K562 (cell line): ENCODE results near the gene PPP2R2B. TPM values are rescaled to one million over a fixed set of nuclear protein-coding genes. Genes with fewer than 3 reads are reported as not detected.

ENCODE experiments used
- ATAC-seq: fragments of 200-7000 bp; cut with Tn5 transposase; 3 replicates; pipeline ENCODE4 v1.9.1; 2020; ENCODE audit warnings: moderate library complexity
- BruUV-seq: library from RNA; stranded (reverse); fragments of 400-500 nt; replicated peaks from 2 replicates; lab custom pipeline; 2021; lab: Mats Ljungman, UMichigan
- CTCF ChIA-PET: fragments of 300-600 bp; formaldehyde crosslinking; extraction: SDS; loops from one replicate; lab custom pipeline; 2021; ENCODE audit warnings: low intra/inter-chr PET ratio; lab: Yijun Ruan, JAX
- POLR2A ChIA-PET: fragments of 300-600, 350-650 bp; sonication (Branson Sonifier 250); formaldehyde crosslinking; extraction: SDS; loops from one replicate; lab custom pipeline; 2021; ENCODE audit warnings: antibody characterized with exemption, inconsistent platforms; lab: Yijun Ruan, JAX
- DNase-seq, 4 experiments: peaks; one replicate each; pipeline versions ENCODE4 v3.0.0 to v3.0.0-alpha.2; 2011 to 2018; ENCODE audit warnings: low spot score in 3 of 4, mixed read lengths in 3 of 4; ENCODE audit errors: extremely low read depth in 1 of 4
- FAIRE-seq: peaks from 2 replicates; lab custom pipeline; 2011; peaks lifted over from hg19 to GRCh38; lab: Jason Lieb, UNC
- H2AFZ ChIP-seq: 2 replicates; pipeline ENCODE4 v1.6.0; 2011; ENCODE audit warnings: low read depth, low read length, control low read depth, inconsistent platforms
- H3K27ac ChIP-seq: fragments of 200-600 bp; 3 replicates; pipeline ENCODE4 v1.8.0; 2011; ENCODE audit warnings: low read depth, mild to moderate bottlenecking, control low read depth, inconsistent platforms, low read length, moderate library complexity, mixed read lengths; ENCODE audit errors: extremely low read depth
- H3K27me3 ChIP-seq, 2 experiments: fragments of 300-600 bp in 1 of 2; 2 replicates in 1 of 2; 3 replicates in 1 of 2; pipeline versions ENCODE4 v1.6.0 to v1.8.0; 2011; ENCODE audit warnings: inconsistent platforms in 2 of 2, low read length in 2 of 2, mild to moderate bottlenecking in 1 of 2, mixed read lengths in 1 of 2, moderate library complexity in 1 of 2; ENCODE audit not compliant: control insufficient read depth in 2 of 2, insufficient read depth in 2 of 2
- H3K36me3 ChIP-seq: fragments of 300-600 bp; 3 replicates; pipeline ENCODE4 v1.8.0; 2011; ENCODE audit warnings: mild to moderate bottlenecking, low read length, inconsistent platforms; ENCODE audit not compliant: control insufficient read depth, insufficient read depth
- H3K4me1 ChIP-seq, 2 experiments: fragments of 200-600 bp in 1 of 2; replicated peaks in 1 of 2; 2 replicates in 1 of 2; 3 replicates in 1 of 2; pipeline versions ENCODE4 v1.5.1 to v1.8.0; 2011; ENCODE audit warnings: inconsistent platforms in 2 of 2, low read length in 2 of 2, mild to moderate bottlenecking in 1 of 2, mixed read lengths in 1 of 2, moderate library complexity in 1 of 2; ENCODE audit not compliant: control insufficient read depth in 2 of 2, insufficient read depth in 2 of 2
- H3K4me2 ChIP-seq: 2 replicates; pipeline ENCODE4 v1.6.1; 2011; ENCODE audit warnings: low read length, control low read depth, inconsistent platforms, mixed read lengths; ENCODE audit not compliant: insufficient read depth
- H3K4me3 ChIP-seq: fragments of 200-600 bp; sonication (generic), shearing (Covaris generic); 2 replicates; pipeline ENCODE4 v1.5.1; 2016; ENCODE audit warnings: control low read depth, inconsistent platforms
- H3K79me2 ChIP-seq: fragments of 200-600 bp; 3 replicates; pipeline ENCODE4 v1.8.0; 2011; ENCODE audit warnings: low read length, inconsistent platforms; ENCODE audit not compliant: control insufficient read depth, insufficient read depth
- H3K9ac ChIP-seq, 2 experiments: 2 replicates each; pipeline versions ENCODE4 v1.6.0 to v1.6.1; 2011; ENCODE audit warnings: low read depth in 2 of 2, low read length in 2 of 2, control low read depth in 1 of 2, inconsistent platforms in 1 of 2, mild to moderate bottlenecking in 1 of 2, mixed read lengths in 1 of 2; ENCODE audit not compliant: insufficient read depth in 1 of 2
- H3K9me1 ChIP-seq: one replicate; pipeline ENCODE4 v1.6.0; 2011; ENCODE audit warnings: inconsistent platforms, mild to moderate bottlenecking, low read length, moderate library complexity; ENCODE audit not compliant: control insufficient read depth, insufficient read depth
- H3K9me3 ChIP-seq: replicated peaks from 2 replicates; pipeline ENCODE4 v1.5.1; 2011; ENCODE audit warnings: low read depth, low read length, inconsistent platforms; ENCODE audit not compliant: control insufficient read depth, insufficient read depth
- H4K20me1 ChIP-seq: replicated peaks from 2 replicates; pipeline ENCODE4 v1.6.1; 2011; ENCODE audit warnings: low read length, inconsistent platforms, mixed read lengths; ENCODE audit not compliant: control insufficient read depth, insufficient read depth
- CHD4 ChIP-seq: fragments of 200-600 bp; sonication (generic); IDR thresholded peaks from 3 replicates; pipeline ENCODE4 v1.6.1; 2012; ENCODE audit warnings: low read depth, mild to moderate bottlenecking, mixed read lengths, low read length, inconsistent platforms; ENCODE audit not compliant: insufficient read depth, insufficient replicate concordance, poor library complexity, severe bottlenecking
- GTF2A2 ChIP-seq: IDR thresholded peaks from 2 replicates; pipeline ENCODE4 v1.6.1; 2016; ENCODE audit warnings: mild to moderate bottlenecking, missing genetic modification characterization, missing compliant biosample characterization
- HDAC3 ChIP-seq: fragments of 450-650 bp; IDR thresholded peaks from 2 replicates; pipeline ENCODE4 v1.6.1; 2018; ENCODE audit warnings: borderline replicate concordance, mild to moderate bottlenecking, moderate library complexity; ENCODE audit not compliant: partially characterized antibody
- JUNB ChIP-seq: fragments of 450-650 bp; formaldehyde crosslinking; conservative IDR thresholded peaks from 2 replicates; pipeline ENCODE4 v1.4.0; 2020; ENCODE audit warnings: mild to moderate bottlenecking
- MBD2 ChIP-seq: sonication (generic); IDR thresholded peaks from 2 replicates; pipeline ENCODE4 v1.6.1; 2016; ENCODE audit warnings: low read depth, borderline replicate concordance
- MCM2 ChIP-seq: fragments of 450-650 bp; IDR thresholded peaks from 2 replicates; pipeline ENCODE4 v1.6.1; 2017; ENCODE audit warnings: low read depth, mild to moderate bottlenecking
- PML ChIP-seq: IDR thresholded peaks from 2 replicates; pipeline ENCODE4 v1.6.1; 2012; ENCODE audit warnings: low read length, inconsistent platforms
- RBM15 ChIP-seq: fragments of 200-400 bp; formaldehyde crosslinking; IDR thresholded peaks from 2 replicates; pipeline ENCODE4 v1.6.1; 2018; ENCODE audit warnings: mild to moderate bottlenecking, low read length, moderate library complexity; ENCODE audit not compliant: insufficient read depth
- TAF15 ChIP-seq: fragments of 200-400 bp; formaldehyde crosslinking; IDR thresholded peaks from 2 replicates; pipeline ENCODE4 v1.6.1; 2017; ENCODE audit warnings: mild to moderate bottlenecking, low read depth, low read length, moderate library complexity
- TBP ChIP-seq: optimal IDR thresholded peaks from 2 replicates; pipeline ENCODE3; 2011; ENCODE audit warnings: low read depth, low read length, improper control_type of control experiment
- ZC3H4 ChIP-seq: sonication (generic); formaldehyde crosslinking; IDR thresholded peaks from 2 replicates; pipeline ENCODE4 v1.9.0; 2021; ENCODE audit warnings: missing genetic modification reagents, borderline replicate concordance
- ZNF174 ChIP-seq: fragments of 250-450 bp; sonication (Bioruptor Pico); IDR thresholded peaks from 2 replicates; pipeline ENCODE4 v1.4.0; 2020; ENCODE audit warnings: mild to moderate bottlenecking
- ZNF586 ChIP-seq: fragments of 450-650 bp; formaldehyde crosslinking; conservative IDR thresholded peaks from 2 replicates; pipeline ENCODE4 v1.4.0; 2020; ENCODE audit warnings: mild to moderate bottlenecking, moderate library complexity
- WGBS: fragments of 100-300 bp; shearing (Covaris generic); methylation state at CpG from one replicate; pipeline ENCODE4 v1.1.6; 2016; ENCODE audit warnings: low coverage, mixed read lengths; ENCODE audit not compliant: insufficient coverage; ENCODE audit errors: missing lambda C conversion rate; 5-methylcytosine and 5-hydroxymethylcytosine counted together
- in situ Hi-C: fragments of 300-500 bp; cut with MboI; formaldehyde crosslinking; loops from 4 replicates; pipeline ENCODE4 v1.15.0; 2018; ENCODE audit warnings: inconsistent platforms, mixed read lengths
- intact Hi-C: fragments of 100-400 bp; cut with micrococcal nuclease; formaldehyde crosslinking; loops from 2 replicates; pipeline ENCODE4 v1.14.2; 2022
- polyA plus RNA-seq, 8 experiments: library from polyadenylated mRNA; depleted of rRNA in 4 of 8; stranded (reverse) in 5 of 8; unstranded in 3 of 8; fragments of >200 nt; fragmentation: Nextera tagmentation in 2 of 8; fragmentation: Illumina TruSeq in 1 of 8; extraction: Ambion mirVana in 2 of 8; extraction: Trizol in 1 of 8; gene quantifications; 2 replicates each; pipeline versions ENCODE4 v1.2.1 to v1.2.3, GENCODE V29; 2011 to 2014; ENCODE audit warnings: inconsistent platforms in 1 of 8, missing spikeins in 1 of 8
- total RNA-seq, 7 experiments: library from RNA; depleted of rRNA in 6 of 7; stranded (reverse); fragments of >200 nt in 6 of 7; fragmentation: Illumina TruSeq in 2 of 7; extraction: Trizol in 2 of 7; gene quantifications; 2 replicates each; pipeline versions ENCODE4 v1.2.1 to v1.2.3, GENCODE V29; 2011 to 2021; ENCODE audit warnings: low replicate concordance in 1 of 7
- TF ChIP-seq, protein P1 (sequence below): fragments of 200-800 bp; sonication (Bioruptor generic); IDR thresholded peaks from 2 replicates; pipeline ENCODE4 v1.6.1; 2016; ENCODE audit warnings: missing genetic modification characterization, missing compliant biosample characterization
- TF ChIP-seq, protein P2 (sequence below): sonication (generic); formaldehyde crosslinking; IDR thresholded peaks from 2 replicates; pipeline ENCODE4 v1.8.0; 2023; ENCODE audit warnings: mild to moderate bottlenecking, missing genetic modification reagents

Gene PPP2R2B
- total and polyA plus RNA-seq, 9 of the 15 experiments (the other 6 are each of a cell fraction or from before 2014, with no cell fraction given) = not detected

DNA sequence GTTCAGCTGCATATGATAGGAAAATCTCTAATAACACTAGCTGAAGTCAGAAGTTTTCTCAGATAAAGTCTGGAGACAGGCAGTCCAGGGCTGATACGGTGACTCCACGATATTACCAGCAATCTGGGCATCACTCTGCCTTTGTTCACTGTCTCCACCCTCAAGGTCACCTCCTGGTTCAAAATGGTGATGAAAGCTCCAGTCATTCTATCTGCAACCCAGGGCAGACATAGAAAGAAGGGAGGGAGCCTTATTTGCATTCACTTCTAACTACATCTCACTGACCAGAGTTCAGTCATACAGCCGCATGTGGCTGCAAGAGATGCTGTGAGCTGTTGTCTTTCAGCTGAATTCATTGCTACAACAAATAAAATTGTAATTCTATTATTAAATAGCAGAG is 340.1 kb downstream of the PPP2R2B start:
- in situ Hi-C loops = loop anchor here (5.0 kb wide), 1 partner anchor 649 kb away; no protein-coding TSS in a partner anchor
- WGBS = 0% methylated on average over 3 of the region's 3 CpGs

More for the DNA sequence above, 340.1 kb downstream of the PPP2R2B start:
- Histone ChIP-seq H3K4me3 (no peak overlapping the region), H3K4me2 (no peak overlapping the region), H3K36me3 (no peaks in the 10 kb centered on the region), H3K79me2 (no peaks in the 10 kb centered on the region), H3K27ac (no peak overlapping the region), H2AFZ (no peak overlapping the region), H3K27me3 (peaks cover 0 to 13% of the 10 kb centered on the region in 2 experiments; a peak in 2 of 5 replicates), H3K9me1 (no peaks in the 10 kb centered on the region), H3K9ac (no peak overlapping the region), H4K20me1 (no peaks in the 10 kb centered on the region), H3K9me3 (no peaks in the 10 kb centered on the region), H3K4me1 (no peaks in the 10 kb centered on the region)
- CTCF ChIA-PET = no interaction called here
- no TSS peak for BruUV-seq
- ATAC-seq (no peak), DNase-seq (no peak), FAIRE-seq (no peak)
- no peak for TF ChIP-seq ZNF586 (CRISPR knock-in tag)
- TF ChIP-seq TAF15 = no peak
- no peak for TF ChIP-seq MCM2
- no peak for TF ChIP-seq RBM15
- TF ChIP-seq TBP = no peak
- no peak for TF ChIP-seq ZNF174 (CRISPR knock-in tag)
- TF ChIP-seq, protein P1, sequence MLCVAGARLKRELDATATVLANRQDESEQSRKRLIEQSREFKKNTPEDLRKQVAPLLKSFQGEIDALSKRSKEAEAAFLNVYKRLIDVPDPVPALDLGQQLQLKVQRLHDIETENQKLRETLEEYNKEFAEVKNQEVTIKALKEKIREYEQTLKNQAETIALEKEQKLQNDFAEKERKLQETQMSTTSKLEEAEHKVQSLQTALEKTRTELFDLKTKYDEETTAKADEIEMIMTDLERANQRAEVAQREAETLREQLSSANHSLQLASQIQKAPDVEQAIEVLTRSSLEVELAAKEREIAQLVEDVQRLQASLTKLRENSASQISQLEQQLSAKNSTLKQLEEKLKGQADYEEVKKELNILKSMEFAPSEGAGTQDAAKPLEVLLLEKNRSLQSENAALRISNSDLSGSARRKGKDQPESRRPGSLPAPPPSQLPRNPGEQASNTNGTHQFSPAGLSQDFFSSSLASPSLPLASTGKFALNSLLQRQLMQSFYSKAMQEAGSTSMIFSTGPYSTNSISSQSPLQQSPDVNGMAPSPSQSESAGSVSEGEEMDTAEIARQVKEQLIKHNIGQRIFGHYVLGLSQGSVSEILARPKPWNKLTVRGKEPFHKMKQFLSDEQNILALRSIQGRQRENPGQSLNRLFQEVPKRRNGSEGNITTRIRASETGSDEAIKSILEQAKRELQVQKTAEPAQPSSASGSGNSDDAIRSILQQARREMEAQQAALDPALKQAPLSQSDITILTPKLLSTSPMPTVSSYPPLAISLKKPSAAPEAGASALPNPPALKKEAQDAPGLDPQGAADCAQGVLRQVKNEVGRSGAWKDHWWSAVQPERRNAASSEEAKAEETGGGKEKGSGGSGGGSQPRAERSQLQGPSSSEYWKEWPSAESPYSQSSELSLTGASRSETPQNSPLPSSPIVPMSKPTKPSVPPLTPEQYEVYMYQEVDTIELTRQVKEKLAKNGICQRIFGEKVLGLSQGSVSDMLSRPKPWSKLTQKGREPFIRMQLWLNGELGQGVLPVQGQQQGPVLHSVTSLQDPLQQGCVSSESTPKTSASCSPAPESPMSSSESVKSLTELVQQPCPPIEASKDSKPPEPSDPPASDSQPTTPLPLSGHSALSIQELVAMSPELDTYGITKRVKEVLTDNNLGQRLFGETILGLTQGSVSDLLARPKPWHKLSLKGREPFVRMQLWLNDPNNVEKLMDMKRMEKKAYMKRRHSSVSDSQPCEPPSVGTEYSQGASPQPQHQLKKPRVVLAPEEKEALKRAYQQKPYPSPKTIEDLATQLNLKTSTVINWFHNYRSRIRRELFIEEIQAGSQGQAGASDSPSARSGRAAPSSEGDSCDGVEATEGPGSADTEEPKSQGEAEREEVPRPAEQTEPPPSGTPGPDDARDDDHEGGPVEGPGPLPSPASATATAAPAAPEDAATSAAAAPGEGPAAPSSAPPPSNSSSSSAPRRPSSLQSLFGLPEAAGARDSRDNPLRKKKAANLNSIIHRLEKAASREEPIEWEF (CRISPR knock-in tag) = no peak
- no peak for TF ChIP-seq HDAC3
- no peak for TF ChIP-seq GTF2A2 (tag)
- TF ChIP-seq ZC3H4 (CRISPR knock-in tag) = no peak
- TF ChIP-seq, protein P2, sequence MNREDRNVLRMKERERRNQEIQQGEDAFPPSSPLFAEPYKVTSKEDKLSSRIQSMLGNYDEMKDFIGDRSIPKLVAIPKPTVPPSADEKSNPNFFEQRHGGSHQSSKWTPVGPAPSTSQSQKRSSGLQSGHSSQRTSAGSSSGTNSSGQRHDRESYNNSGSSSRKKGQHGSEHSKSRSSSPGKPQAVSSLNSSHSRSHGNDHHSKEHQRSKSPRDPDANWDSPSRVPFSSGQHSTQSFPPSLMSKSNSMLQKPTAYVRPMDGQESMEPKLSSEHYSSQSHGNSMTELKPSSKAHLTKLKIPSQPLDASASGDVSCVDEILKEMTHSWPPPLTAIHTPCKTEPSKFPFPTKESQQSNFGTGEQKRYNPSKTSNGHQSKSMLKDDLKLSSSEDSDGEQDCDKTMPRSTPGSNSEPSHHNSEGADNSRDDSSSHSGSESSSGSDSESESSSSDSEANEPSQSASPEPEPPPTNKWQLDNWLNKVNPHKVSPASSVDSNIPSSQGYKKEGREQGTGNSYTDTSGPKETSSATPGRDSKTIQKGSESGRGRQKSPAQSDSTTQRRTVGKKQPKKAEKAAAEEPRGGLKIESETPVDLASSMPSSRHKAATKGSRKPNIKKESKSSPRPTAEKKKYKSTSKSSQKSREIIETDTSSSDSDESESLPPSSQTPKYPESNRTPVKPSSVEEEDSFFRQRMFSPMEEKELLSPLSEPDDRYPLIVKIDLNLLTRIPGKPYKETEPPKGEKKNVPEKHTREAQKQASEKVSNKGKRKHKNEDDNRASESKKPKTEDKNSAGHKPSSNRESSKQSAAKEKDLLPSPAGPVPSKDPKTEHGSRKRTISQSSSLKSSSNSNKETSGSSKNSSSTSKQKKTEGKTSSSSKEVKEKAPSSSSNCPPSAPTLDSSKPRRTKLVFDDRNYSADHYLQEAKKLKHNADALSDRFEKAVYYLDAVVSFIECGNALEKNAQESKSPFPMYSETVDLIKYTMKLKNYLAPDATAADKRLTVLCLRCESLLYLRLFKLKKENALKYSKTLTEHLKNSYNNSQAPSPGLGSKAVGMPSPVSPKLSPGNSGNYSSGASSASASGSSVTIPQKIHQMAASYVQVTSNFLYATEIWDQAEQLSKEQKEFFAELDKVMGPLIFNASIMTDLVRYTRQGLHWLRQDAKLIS (CRISPR knock-in tag) = no peak
- TF ChIP-seq JUNB (CRISPR knock-in tag) = no peak
- TF ChIP-seq PML = no peak
- no peak for TF ChIP-seq CHD4
- no peak for TF ChIP-seq MBD2
- POLR2A ChIA-PET = no interaction called here
- intact Hi-C loops = no loop called here
